ENCODE data around the gene RALB. TPM values are rescaled to one million over a fixed set of nuclear protein-coding genes. Genes with fewer than 3 reads are reported as not detected.
A peak's percentile ranks its signal among the peaks of the same experiment; 100 is the strongest.

RALB gene
- total and polyA plus RNA-seq, 7 experiments from 2014 or later = 8.7 to 119 (median 25.9) TPM

DNA sequence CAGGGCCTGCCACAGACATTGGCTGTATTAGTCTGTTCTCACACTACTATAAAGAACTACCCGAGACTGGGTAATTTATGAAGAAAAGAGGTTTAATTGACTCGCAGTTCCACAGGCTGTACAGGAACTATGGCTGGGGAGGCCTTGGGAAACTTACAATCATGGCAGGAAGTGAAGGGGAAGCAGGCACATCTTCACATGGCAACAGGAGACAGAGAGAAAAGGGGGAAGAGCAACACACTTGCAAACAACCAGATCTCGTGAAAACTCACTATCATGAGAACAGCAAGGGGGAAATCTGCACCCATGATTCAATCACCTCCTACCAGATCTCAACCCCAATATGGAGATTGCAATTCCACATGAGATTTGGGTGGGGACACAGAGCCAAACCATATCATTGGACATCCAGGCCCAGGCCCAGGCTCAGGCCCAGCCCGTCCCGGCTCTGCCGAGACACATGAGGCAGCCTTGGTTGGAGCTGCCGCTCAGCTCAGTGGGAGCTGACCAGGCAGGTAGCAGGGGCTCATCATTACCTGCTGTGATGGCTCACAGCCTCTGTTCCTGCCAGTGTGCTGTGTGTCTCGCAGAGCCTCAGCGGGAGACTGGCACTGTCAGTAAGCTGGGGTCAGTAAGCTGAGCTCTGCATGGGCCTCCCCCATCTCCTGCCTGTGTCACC, 8.6 kb upstream of the RALB start:
- Histone ChIP-seq H3K27ac (ENCODE audit: low read depth, low read length) (no peak overlapping the region), H3K4me3 (ENCODE audit: low read length) (no peak overlapping the region), H3K27me3 (ENCODE audit: control insufficient read depth in 2 of 2, insufficient read depth in 2 of 2, low read length in 2 of 2) (no peaks in the 10 kb centered on the region), H3K36me3 (ENCODE audit: control insufficient read depth in 2 of 3, insufficient read depth in 3 of 3, low read length in 3 of 3) (no peaks in the 10 kb centered on the region), H3K9me3 (ENCODE audit: control insufficient read depth in 2 of 3, low read length in 3 of 3) (no peaks in the 10 kb centered on the region), H3K4me1 (ENCODE audit: control insufficient read depth in 2 of 2, insufficient read depth in 2 of 2, low read length in 2 of 2) (no peaks in the 10 kb centered on the region)
- POLR2A ChIA-PET = interaction anchor here (0.6 to 0.8 kb wide), 2 partner anchors 19 to 467 kb away, joined by 3 to 4 read pairs; no protein-coding TSS in a partner anchor
- Mint-ChIP-seq H3K27ac (no peak overlapping the region), H3K36me3 (peaks cover 0 to 14% (median 0%) of the 10 kb centered on the region in 5 donors), H3K4me3 (no peak overlapping the region), H3K27me3 (peaks cover 0 to 16% (median 5%) of the 10 kb centered on the region in 5 donors), H3K9me3 (peaks cover 0 to 14% (median 0%) of the 10 kb centered on the region in 11 donors), H3K4me1 (peaks cover 0 to 21% (median 0%) of the 10 kb centered on the region in 7 donors)
- ATAC-seq (no peak), DNase-seq (no peak)
- CTCF ChIA-PET = no interaction called here
- intact Hi-C loops (cut with micrococcal nuclease) = no loop called here

DNA sequence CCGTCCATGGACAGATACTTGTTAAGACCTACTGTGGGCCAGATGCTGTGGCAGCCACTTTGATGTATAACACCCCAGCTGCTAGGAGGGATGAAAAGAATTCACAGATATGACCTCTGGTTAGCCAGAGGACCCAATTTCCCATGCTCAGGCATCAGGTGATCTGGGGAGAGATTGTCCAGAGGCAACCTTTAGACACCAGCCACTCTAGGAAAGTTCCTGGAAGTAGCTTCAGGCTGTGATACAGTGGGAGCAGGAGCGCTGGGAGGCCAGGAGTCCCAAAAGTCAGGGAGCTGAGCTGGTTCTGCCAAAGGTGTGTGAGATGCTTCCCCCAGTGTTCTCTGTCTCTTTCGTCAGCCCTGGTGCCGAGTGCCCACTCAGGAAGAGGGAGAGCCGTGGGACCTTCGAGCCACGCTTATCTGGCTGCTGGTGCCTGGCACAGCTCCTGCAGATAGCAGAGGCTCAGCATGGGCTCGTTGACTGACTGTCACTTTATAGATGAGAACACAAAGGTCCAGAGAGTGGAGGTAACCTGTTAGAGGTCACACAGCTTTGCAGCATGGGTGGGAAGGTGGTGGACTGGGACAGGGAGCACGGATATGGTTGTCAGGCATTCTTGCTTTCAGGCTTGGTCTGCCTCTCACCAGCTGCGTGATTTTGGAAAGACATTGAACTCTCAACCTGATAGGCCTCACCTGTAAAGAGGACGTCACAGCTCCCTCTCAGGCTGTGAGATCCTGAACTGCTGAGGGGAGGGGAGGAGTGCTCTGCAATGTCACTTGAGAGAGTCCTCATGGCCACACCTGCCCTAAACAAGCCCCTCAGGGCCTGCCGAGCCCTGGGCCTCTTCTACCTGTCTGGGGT, 7.8 kb upstream of the RALB start:
- Histone ChIP-seq H3K27ac (ENCODE audit: low read depth, low read length) (no peak overlapping the region), H3K9me3 (ENCODE audit: control insufficient read depth in 2 of 3, low read length in 3 of 3) (no peaks in the 10 kb centered on the region), H3K36me3 (ENCODE audit: control insufficient read depth in 2 of 3, insufficient read depth in 3 of 3, low read length in 3 of 3) (no peaks in the 10 kb centered on the region), H3K4me1 (ENCODE audit: control insufficient read depth in 2 of 2, insufficient read depth in 2 of 2, low read length in 2 of 2) (no peaks in the 10 kb centered on the region), H3K4me3 (ENCODE audit: low read length) (no peak overlapping the region), H3K27me3 (ENCODE audit: control insufficient read depth in 2 of 2, insufficient read depth in 2 of 2, low read length in 2 of 2) (no peaks in the 10 kb centered on the region)
- peaks cover 0 to 14% (median 0%) of the 10 kb centered on the region in 5 donors for H3K36me3 Mint-ChIP-seq
- H3K4me1 Mint-ChIP-seq = peaks cover 0 to 23% (median 0%) of the 10 kb centered on the region in 7 donors
- no peak for ATAC-seq
- H3K4me3 Mint-ChIP-seq = no peak overlapping the region
- intact Hi-C loops (cut with micrococcal nuclease) = no loop called here
- H3K9me3 Mint-ChIP-seq = peaks cover 0 to 14% (median 0%) of the 10 kb centered on the region in 11 donors
- POLR2A ChIA-PET = interaction anchor here (0.6 to 0.8 kb wide), 2 partner anchors 19 to 468 kb away, joined by 3 to 4 read pairs; no protein-coding TSS in a partner anchor
- CTCF ChIA-PET = no interaction called here
- H3K27me3 Mint-ChIP-seq = peaks cover 0 to 16% (median 5%) of the 10 kb centered on the region in 5 donors
- H3K27ac Mint-ChIP-seq = no peak overlapping the region
- no peak for DNase-seq

GRCh38 chr2:120245520-120246332, 6.9 kb upstream of the RALB start:
- POLR2A ChIA-PET = no interaction called here
- peaks cover 0 to 14% (median 0%) of the 10 kb centered on the region in 11 donors for H3K9me3 Mint-ChIP-seq

GRCh38 chr2:120246546-120247300, 5.9 kb upstream of the RALB start:
- no peak for DNase-seq
- Histone ChIP-seq H3K27ac (ENCODE audit: low read depth, low read length) (no peak overlapping the region), H3K9me3 (ENCODE audit: control insufficient read depth in 2 of 3, low read length in 3 of 3) (no peaks in the 10 kb centered on the region), H3K27me3 (ENCODE audit: control insufficient read depth in 2 of 2, insufficient read depth in 2 of 2, low read length in 2 of 2) (no peaks in the 10 kb centered on the region), H3K4me3 (ENCODE audit: low read length) (no peak overlapping the region), H3K36me3 (ENCODE audit: control insufficient read depth in 2 of 3, insufficient read depth in 3 of 3, low read length in 3 of 3) (no peaks in the 10 kb centered on the region), H3K4me1 (ENCODE audit: control insufficient read depth in 2 of 2, insufficient read depth in 2 of 2, low read length in 2 of 2) (peaks cover 4 to 5% of the 10 kb centered on the region in 2 donors)
- Mint-ChIP-seq H3K27me3 (peaks cover 0 to 16% (median 5%) of the 10 kb centered on the region in 5 donors), H3K27ac (peak overlapping the region in 2 of 9 donors; percentile 30 to 38), H3K9me3 (peaks cover 0 to 14% (median 0%) of the 10 kb centered on the region in 11 donors), H3K36me3 (peaks cover 0 to 14% (median 0%) of the 10 kb centered on the region in 5 donors), H3K4me1 (peaks cover 2 to 38% (median 3%) of the 10 kb centered on the region in 7 donors), H3K4me3 (peak overlapping the region in 1 of 10 donors; percentile 0)
- intact Hi-C loops (cut with micrococcal nuclease) = no loop called here
- CTCF ChIA-PET = no interaction called here
- POLR2A ChIA-PET = interaction anchor here (1.2 to 1.7 kb wide), 2 partner anchors 16 to 24 kb away, joined by 3 to 5 read pairs; partner anchors contain the start of gene TMEM185B
- no peak for ATAC-seq

More at GRCh38 chr2:120245520-120246332, 6.9 kb upstream of the RALB start:
- CTCF ChIA-PET = no interaction called here
- H3K36me3 ChIP-seq (ENCODE audit: control insufficient read depth in 2 of 3, insufficient read depth in 3 of 3, low read length in 3 of 3) = no peaks in the 10 kb centered on the region
- H3K27ac ChIP-seq (ENCODE audit: low read depth, low read length) = no peak overlapping the region
- peaks cover 0 to 29% (median 0%) of the 10 kb centered on the region in 7 donors for H3K4me1 Mint-ChIP-seq
- intact Hi-C loops (cut with micrococcal nuclease) = no loop called here
- H3K36me3 Mint-ChIP-seq = peaks cover 0 to 14% (median 0%) of the 10 kb centered on the region in 5 donors
- no peak for DNase-seq
- H3K27me3 Mint-ChIP-seq = peaks cover 0 to 16% (median 5%) of the 10 kb centered on the region in 5 donors
- no peaks in the 10 kb centered on the region for H3K9me3 ChIP-seq (ENCODE audit: control insufficient read depth in 2 of 3, low read length in 3 of 3)
- H3K4me3 Mint-ChIP-seq = no peak overlapping the region
- no peak for ATAC-seq
- no peaks in the 10 kb centered on the region for H3K27me3 ChIP-seq (ENCODE audit: control insufficient read depth in 2 of 2, insufficient read depth in 2 of 2, low read length in 2 of 2)
- H3K4me1 ChIP-seq (ENCODE audit: control insufficient read depth in 2 of 2, insufficient read depth in 2 of 2, low read length in 2 of 2) = no peaks in the 10 kb centered on the region
- no peak overlapping the region for H3K4me3 ChIP-seq (ENCODE audit: low read length)
- H3K27ac Mint-ChIP-seq = no peak overlapping the region

- H3K4me3 ChIP-seq (ENCODE audit: low read length) = no peak overlapping the region
- H3K9me3 Mint-ChIP-seq = peaks cover 0 to 14% (median 0%) of the 10 kb centered on the region in 11 donors
- CTCF ChIA-PET = interaction anchor here (1.0 kb wide), 1 partner anchor 138 kb away, joined by 3 read pairs; no protein-coding TSS in a partner anchor
- ATAC-seq (no peak), DNase-seq (no peak)
- intact Hi-C loops (cut with micrococcal nuclease) = no loop called here
- H3K9me3 ChIP-seq (ENCODE audit: control insufficient read depth in 2 of 3, low read length in 3 of 3) = no peaks in the 10 kb centered on the region
- H3K27me3 Mint-ChIP-seq = peaks cover 0 to 16% (median 5%) of the 10 kb centered on the region in 5 donors
- peaks cover 0 to 4% (median 0%) of the 10 kb centered on the region in 3 experiments for H3K36me3 ChIP-seq (ENCODE audit: control insufficient read depth in 2 of 3, insufficient read depth in 3 of 3, low read length in 3 of 3)
- POLR2A ChIA-PET = interaction anchor here (1.2 to 1.7 kb wide), 2 partner anchors 18 to 25 kb away, joined by 3 to 5 read pairs; partner anchors contain the start of gene TMEM185B
- H3K27me3 ChIP-seq (ENCODE audit: control insufficient read depth in 2 of 2, insufficient read depth in 2 of 2, low read length in 2 of 2) = no peaks in the 10 kb centered on the region
- no peak overlapping the region for H3K27ac Mint-ChIP-seq
- peaks cover 6 to 41% (median 10%) of the 10 kb centered on the region in 7 donors for H3K4me1 Mint-ChIP-seq
- peaks cover 0 to 10% (median 0%) of the 10 kb centered on the region in 5 donors for H3K36me3 Mint-ChIP-seq
- H3K4me1 ChIP-seq (ENCODE audit: control insufficient read depth in 2 of 2, insufficient read depth in 2 of 2, low read length in 2 of 2) = peaks cover 8% of the 10 kb centered on the region in 2 donors
- H3K4me3 Mint-ChIP-seq = no peak overlapping the region
- no peak overlapping the region for H3K27ac ChIP-seq (ENCODE audit: low read depth, low read length)
These were observed 4.8 kb upstream of the RALB start for GRCh38 chr2:120247851-120248250.

All from naive thymus-derived CD4-positive, alpha-beta T cell (primary cell).